Measurements from ENCODE around the gene SLC16A9.

Gene SLC16A9

DNA sequence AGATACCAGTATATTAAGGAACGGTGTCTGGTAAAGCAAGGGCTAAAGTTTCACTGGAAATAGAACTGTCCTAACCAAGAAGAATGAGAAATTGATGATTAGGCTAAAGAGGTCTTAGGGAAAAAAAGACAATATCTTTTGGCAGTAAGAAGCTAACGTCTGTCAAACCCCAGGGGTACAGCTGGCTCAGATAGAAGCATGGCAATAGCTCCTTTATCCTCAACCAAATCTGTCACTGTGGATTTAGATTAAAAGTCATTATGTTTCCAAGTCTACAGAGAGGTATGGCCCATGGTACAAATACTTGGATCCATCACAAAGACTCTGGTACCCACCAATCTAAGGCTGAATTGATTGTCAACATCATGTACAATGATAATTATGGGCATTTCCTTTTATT is 8.6 kb upstream of the SLC16A9 start:
- DNase-seq (ENCODE audit: low read depth in 3 of 3): no peak

DNA sequence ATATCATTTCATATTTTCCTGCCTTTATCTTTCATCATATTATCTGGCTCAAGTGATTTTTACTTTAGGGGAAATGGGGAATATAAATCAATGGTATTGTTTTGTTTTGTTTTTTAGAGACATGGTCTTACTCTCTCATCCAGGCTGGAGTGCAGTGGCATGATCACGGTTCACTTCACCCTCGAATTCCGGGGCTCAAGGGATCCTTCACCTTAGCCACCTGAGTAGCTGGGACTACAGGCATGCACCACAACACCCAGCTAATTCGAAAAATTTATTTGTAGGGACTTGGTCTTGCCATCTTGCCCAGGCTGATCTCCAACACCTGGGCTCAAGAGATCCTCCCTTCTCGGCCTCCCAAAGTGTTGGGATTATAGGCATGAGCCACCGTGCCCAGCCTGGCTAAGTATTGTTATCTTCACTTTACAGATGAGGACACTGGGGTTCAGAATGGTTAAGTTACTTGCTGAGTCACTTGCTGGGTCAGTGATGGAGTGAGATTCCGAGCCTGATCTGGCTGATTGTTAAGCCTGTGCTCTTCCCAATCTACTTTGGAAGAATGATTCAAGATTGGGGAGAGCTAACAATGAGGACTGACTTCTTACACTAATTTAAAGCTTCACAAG is 3.7 kb upstream of the SLC16A9 start:
- DNase-seq (ENCODE audit: low read depth in 3 of 3): no peak

DNA sequence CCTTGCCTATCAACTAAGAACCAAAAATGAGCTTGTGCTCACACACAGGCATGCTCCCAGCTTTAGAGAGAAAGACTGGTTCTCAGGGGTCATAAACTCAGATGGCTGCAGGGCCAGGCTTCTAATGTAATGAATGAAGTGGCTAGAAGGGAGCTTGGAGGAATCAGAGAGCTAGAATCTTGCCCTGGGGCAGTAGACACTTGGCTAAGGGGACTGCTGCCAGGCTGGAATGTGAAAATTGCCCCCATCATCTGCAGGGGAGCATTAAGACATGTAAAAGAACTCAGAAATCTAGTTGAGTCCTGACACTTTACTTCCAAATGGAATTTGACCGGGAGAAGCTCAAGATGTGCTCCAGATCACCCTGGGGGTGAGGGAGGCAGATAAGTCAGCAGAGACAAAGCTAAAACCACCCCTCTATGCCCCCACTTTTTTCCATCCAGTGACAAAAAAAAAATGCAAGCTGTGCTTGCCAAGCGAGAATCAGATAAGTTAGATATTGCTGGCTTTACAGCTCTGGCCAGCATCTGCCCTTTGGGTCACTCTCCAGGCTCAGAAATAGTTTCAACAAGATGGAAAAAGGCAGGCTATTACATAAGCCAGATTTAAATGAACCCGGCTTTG is 2.3 kb upstream of the SLC16A9 start:
- no peak for DNase-seq (ENCODE audit: low read depth in 3 of 3)

DNA sequence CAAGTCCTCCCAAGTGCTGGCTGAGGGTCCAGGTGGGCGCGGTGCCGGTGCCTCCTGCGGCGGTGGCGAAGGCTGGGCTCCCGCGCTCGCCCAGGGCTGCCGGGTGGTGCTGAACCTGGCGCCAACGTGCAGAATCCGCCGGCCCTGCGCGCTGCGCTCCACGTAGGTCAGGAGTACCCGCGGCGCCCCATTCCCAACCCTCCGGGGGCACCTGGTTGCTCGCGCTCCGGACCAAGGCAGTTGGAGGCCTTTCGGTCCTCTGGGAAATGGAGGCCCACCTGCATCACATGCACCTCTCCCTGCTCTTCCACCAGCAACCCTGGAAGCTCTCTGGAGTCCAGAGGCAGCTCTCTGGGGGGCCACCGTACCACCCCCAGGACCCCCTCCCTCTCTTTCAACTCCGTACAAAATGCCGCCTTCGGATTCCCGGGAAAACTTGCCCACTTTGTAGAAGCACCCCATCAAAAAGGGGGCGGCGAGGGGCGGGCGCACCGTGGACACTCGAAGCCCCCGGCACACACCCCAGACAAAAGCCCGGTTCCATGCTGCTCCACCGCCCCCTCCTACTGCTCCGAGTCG is 745 bp downstream of the SLC16A9 start:
- no peak for DNase-seq (ENCODE audit: low read depth in 3 of 3)

DNA sequence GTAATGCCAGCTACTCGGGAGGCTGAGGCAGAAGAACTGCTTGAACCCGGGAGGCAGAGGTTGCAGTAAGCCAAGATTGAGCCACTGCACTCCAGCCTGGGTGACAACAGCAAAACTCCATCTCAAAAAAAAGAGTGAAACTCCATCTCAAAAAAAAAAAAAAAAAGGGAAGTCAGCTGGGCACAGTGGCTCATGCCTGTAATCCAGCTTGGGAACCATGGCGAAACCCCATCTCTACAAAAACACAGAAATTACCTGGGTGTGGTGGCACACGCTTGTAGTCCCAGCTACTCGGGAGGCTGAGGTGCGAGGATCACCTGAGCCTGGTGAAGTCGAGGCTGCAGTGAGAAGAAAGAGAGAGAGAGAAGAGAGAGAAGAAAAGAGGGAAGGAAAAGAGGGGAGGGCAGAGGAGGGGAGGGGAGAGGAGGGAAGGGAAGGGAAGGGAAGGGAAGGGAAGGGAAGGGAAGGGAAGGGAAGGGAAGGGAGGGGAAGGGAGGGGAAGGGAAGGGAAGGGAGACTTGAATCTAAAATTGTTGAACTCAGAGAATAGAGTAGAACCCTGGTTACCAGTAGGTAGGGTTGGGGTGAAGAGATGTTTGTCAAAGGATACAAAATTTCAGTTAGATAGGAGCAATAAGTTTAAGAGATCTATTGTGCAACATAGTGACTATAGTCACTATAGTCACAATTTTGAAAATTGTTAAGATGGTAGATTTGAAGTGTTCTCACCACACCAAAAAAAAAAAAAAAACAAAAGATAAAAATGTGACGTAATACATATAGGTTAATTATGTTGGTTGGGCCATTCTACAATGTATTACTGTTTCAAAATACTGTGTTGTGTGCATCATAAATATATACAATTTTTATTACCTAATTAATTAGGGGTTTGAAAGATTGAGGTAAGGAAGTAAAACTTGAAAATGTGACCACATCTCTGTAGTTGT is 2.5 kb downstream of the SLC16A9 start:
- no peak for DNase-seq (ENCODE audit: low read depth in 3 of 3)

DNA sequence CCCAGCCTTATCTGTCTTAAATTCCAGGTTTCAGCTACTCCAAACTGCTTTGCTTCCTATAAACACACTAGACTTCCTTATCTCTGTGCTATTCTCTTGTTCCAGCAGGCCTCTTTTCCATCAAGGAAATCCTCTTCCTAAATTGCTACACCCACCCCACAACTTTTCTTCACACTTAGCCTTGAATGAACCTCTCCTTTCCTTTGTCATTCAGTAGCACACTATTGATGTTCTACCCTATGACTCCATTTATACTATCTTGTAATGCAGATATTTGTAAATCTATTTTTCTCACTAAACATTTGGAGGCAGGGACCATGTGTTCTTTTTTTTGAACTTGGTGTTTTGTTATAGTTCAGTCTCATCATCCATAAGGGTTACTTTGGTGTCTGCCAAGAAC is 3.7 kb downstream of the SLC16A9 start:
- DNase-seq (ENCODE audit: low read depth in 3 of 3): no peak

DNA sequence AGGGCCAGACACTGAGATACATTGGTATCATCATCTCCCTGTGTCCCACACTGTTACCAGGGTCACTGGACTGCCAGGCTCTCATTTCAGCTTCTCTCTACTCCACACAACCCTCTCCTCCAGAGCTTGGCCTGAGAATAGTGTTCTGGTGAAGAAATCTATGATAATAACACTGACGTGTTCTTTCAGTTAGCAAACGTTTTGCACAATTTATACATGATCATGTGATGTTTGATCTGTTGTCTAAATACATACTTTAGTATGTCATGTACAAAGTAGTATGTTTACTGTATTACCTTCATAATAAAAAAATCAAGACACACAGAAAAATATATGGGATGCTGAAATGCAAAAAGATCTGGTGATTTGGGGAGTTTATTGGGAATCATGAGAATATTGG is 5.0 kb downstream of the SLC16A9 start:
- DNase-seq (ENCODE audit: low read depth in 3 of 3): no peak

DNA sequence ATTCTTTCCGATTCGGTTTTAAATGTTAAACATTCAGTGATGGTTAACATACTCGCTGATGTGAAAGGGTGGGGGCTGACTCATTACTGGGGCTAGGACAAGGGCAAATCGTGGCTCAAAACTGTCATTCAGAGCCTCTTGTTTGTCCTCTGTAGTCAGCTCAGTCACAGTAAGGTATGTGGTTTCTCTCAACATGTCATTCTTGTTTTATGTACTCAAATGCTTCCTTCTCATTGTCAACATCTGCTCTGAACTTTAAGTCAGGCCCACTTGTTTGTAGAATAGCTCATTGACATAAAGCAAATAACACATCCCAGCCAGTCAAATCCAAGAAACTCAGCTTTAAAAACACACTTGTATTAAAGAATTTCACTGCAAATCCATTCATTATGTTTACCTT is 7.3 kb downstream of the SLC16A9 start:
- DNase-seq (ENCODE audit: low read depth in 3 of 3): no peak

DNA sequence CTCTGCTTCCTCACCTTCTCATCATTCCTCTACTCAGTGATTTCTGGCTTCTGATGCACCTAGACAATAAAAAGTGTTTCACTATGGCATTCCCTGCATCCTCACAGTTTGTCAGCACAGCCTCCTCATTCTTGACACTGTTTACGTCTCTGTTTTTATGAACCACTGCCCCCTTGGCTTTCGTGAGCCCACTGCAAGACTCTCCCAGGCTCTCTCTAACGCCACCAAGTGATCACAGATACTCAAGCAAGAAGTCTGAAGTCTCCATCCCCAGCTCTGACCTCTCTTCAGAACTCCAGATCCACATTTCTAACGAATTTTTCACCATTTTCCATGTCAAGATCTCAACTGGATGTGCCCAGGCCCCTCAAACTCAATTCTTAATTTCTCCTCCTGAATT is 8.9 kb downstream of the SLC16A9 start:
- no peak for DNase-seq (ENCODE audit: low read depth in 3 of 3)

DNA sequence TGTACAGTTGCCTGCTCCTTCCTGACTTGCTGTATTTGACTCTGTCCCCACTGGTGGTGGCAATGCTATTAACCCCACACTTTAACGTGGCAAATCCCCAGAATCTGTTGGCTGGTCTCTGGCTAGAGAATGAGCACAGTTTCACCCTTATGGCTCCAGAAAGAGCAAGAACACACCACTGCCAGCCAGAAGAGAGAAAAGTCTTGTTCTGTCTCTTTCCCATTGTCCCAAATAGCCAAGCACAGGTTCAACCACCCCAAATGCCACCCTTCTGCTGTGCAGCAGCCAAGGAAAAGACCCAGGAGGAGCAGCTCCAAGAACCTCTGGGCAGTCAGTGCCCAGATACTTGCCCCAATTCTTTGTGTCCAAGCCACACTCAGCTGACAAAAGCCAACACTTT is 11.3 kb downstream of the SLC16A9 start:
- no peak for DNase-seq (ENCODE audit: low read depth in 3 of 3)

DNA sequence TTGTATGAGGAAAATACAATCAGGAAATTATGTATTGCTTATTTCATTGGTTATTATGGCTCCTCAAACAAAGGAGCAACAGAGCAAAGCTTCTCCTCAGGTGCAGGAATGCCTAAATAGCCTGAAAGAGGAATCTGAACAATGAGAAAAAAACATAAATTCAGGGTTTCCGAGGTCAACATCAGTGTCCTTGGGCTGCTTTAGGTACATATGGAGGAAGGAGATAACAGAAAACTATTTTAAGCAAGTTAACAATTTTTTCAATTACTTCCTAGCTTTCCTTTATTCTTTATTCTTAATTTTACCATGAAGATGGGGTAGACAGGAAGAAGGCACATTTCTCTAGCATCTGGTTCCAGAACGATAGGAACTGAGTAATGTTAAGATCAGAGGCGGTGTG is 14.0 kb downstream of the SLC16A9 start:
- DNase-seq (ENCODE audit: low read depth in 3 of 3): no peak

DNA sequence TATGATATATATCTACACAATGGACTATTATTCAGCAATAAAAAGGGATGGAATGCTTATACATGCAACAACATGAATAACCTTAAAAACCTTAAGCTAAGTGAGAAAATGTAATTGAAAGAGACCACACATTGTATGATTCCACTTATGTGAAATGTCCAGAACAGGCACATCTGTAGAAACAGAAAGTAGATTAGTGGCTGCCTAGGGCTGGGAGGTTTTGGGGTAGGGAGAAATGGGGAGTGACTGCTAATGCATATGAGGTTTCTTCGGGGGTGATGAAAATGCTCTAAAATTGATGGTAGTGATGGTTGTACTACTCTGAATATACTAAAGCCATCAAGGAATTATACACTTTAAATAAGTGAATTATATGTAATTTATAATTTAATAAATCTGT is 14.7 kb downstream of the SLC16A9 start:
- DNase-seq (ENCODE audit: low read depth in 3 of 3): no peak

DNA sequence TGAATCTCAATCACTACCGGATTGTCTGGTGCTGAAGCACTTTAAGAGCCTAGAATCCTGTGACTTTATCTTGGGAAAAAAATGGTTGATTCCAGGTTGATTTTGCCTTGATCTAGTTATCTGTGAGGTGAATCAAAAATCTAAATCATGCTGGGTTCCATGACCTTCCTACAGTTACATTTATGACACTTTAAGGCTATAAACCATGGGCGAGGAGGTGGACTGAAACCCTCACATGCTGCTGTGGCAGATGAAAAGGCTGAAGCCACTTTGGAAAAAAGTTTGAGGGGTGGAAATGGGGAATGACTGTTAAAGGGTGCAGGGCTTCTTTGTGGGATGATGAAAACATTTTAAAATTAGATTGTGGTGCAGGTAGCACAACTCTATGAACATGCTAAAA is 17.5 kb downstream of the SLC16A9 start:
- no peak for DNase-seq (ENCODE audit: low read depth in 3 of 3)

DNA sequence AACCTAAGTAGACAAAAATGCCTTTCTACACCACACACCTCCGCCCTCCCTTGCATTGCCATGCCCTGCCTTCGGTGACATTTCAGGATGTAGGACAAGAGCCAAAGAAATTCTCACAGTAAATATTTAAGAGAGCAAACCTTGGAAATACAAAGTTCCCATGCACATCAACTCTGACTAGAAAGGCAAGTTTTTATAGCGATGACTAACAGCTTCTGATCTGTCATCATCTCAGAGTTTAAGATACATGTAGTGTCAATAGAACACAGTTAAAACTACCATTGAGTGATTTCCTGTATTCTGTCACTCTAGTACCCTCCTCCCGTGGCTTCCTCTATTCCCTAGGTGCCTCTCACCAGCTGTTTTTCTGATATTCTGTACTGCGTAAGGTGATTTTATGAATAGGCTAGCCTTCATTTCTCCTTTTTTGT is 20.7 kb downstream of the SLC16A9 start:
- no peak for DNase-seq (ENCODE audit: low read depth in 3 of 3)

DNA sequence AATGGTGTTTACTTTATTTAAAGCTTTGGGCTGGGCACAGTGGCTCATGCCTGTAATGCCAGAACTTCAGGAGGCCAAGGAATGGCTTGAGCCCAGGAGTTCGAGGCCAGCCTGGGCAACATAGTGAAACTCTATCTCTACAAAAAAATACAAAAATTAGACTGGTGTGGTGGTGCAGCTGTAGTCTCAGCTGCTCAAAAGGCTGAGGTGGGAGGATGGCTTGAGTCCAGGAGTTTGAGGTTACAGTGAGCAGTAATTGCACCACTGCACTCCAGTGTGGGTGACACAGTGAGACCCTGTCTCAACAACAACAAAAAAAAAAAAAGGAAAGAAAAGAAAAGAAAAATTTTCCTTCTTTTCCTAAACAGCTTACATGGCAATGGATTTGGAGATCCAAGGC is 22.0 kb downstream of the SLC16A9 start:
- no peak for DNase-seq (ENCODE audit: low read depth in 3 of 3)

DNA sequence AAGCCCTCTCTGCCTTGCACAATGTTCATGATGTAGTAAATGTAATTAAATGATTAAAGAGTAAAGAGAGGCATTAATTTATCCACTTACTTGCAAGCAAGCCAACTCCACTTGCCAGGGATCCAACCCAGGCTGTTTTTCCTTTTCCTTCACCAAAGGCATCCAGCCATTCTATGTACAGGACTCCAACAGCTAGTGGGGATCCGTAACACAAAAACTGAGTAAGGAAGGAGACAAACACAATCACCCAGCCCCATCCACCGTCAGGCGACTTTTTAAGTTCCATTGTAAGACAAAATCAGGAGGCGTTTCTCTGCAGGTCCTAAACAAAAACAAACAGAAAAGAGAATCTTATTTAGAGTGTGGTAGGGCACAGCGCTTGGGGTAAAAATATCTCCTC is 25.6 kb downstream of the SLC16A9 start:
- no peak for DNase-seq (ENCODE audit: low read depth in 3 of 3)

DNA sequence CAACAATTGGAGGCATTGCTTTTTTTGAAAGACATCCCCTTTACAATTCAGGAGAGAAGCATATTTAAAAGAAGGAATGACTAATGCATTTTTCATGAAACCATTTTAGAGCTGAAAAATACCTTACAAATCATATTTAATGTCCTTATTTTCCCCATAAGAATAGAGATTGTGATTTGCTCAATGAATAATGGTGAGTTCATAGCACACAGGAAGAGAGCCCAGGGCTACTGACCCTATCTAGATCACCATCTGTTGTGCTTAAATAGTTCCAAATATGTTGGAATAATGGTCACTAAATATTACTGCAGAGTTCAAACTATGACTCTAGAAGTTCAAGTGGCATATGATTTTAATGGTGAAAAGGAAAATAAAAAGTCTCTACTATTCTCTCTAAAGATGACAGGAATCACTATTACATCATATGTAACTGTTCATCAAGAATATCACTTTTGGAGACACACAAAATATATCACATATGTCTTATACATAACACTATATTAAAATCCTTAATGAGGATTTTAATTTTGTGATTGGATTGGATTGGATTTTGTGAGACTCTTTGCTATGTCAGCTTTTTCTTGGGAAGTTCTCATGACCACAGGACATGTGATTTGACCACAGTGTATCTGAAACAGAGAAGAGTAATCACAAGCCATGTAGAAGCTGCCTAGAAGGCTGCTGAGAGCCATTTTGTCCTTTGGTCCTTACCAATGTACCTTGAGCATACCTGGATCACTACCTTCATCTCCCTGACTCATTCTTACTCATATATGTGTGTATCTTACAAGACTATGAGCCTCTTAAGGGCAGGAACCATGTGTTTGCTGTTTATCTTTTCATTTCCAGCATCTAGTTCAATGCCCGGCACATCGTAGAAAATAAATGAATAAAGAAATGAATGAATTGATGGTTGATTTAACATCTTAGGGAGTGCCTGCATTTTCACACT is 26.4 kb downstream of the SLC16A9 start:
- DNase-seq (ENCODE audit: low read depth in 3 of 3): no peak

DNA sequence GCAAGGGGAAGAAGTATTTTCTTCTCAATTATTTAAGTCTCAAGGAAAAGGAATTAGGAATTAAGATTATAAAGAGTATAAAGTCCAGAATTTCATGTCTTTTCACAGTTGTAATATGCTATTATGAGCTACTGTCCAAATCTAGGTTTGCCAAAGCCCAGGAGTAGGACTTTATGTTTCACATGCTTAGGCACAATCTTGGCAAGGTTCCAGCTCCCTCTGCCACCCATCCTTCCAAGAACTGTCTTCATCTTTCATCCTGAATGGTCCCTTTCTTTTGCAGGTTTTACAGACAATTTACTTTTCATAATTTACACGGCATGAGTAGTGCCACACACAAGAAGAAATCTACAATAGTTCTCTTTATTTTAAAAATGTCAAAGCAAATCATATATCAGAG is 29.5 kb downstream of the SLC16A9 start:
- no peak for DNase-seq (ENCODE audit: low read depth in 3 of 3)

DNA sequence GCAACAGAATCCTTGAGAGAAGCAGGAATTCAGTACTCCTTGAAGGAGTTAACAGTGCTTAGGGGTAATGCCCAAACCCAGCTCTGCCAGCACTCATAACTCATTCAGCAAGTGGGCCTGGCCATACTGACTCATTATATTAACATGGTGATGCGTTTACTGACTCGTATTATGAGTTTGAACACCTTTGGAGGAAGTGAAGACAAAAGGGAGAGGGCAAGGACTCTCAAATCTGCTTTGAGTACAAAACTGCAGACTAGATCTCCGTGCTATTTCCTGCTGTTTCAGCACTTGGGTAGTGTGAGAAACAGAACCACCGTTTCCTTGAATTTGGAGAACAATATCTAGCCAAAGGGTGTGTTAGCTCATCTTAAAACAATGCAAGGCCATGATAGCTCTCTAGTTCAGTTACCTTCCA is 30.8 kb downstream of the SLC16A9 start:
- DNase-seq (ENCODE audit: low read depth in 3 of 3): no peak

DNA sequence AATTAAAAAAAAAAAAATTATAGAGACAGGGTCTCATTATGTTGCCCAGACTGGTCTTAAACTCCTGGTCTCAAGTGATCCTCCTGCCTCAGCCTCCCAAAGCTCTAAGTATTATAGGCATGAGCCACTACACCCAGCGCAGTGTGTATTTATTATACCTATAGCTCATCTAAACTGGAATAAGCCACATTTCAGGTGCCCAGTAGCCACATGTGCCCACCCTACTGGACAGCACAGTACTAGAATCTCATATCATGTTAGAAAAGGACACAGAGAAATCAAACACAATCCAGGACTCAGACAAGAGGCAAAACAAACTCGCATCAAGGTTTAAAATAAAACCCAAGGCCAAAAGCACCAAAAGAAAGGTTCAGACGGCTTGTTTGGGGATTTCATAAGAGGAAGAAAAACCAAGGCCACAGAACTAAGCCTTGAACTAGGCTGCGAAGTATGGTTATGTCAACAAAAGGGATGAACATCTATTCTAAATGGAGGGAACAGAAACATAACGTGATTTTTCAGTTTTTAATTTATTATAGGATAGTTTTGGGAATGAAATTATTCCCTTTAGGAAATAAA is 32.3 kb downstream of the SLC16A9 start:
- DNase-seq (ENCODE audit: low read depth in 3 of 3): no peak

DNA sequence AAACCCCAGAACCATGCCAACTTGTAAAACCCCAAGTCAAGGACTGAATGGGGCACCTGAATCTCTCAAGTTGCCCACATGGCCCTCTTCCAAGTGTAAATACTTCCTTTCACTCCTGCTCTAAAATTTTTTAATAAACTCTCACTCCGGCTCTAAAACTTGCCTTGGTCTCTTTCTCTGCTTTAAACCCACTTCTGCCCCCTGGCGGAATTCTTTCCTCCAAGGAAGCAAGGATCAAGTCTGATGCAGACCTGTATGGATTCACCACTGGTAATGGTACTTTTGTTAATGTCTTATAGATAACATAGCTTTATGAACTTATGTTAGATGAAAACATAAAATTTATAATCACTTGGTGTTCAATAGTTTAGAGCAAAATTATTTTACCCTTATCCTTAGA is 33.8 kb downstream of the SLC16A9 start:
- DNase-seq (ENCODE audit: low read depth in 3 of 3): no peak

Measured in stimulated activated CD4-positive, alpha-beta T cell treated with anti-CD3 and anti-CD28 coated beads, TNF-alpha, amount 100 ng/mL, for 48 hours (primary cell).